Lower leg skin (tissue), 4 donors: Measurements from ENCODE around the gene ATP2B3. TPM values are rescaled to one million over a fixed set of nuclear protein-coding genes. Genes with fewer than 3 reads are reported as not detected.

Experiments used
- DNase-seq, 2 donors: peaks; one replicate each; pipeline ENCODE4 v3.0.0-alpha.2; 2019; ENCODE audit warnings: low spot score in 2 of 2
- H3K4me3 ChIP-seq: fragments of 200-600 bp; sonication (generic); 2 replicates; pipeline ENCODE4 v1.5.1; 2017; ENCODE audit warnings: mild to moderate bottlenecking, low read depth; ENCODE audit not compliant: poor library complexity, severe bottlenecking
- POLR2A ChIP-seq, 2 donors: fragments of 450-650 bp; IDR thresholded peaks; one replicate each; pipeline ENCODE4 v1.6.1; 2016 to 2017; ENCODE audit warnings: antibody characterized with exemption in 2 of 2, mild to moderate bottlenecking in 1 of 2, moderate library complexity in 1 of 2
- WGBS, 2 donors: methylation state at CpG; one replicate each; pipeline ENCODE4 v1.1.5; 2018; 5-methylcytosine and 5-hydroxymethylcytosine counted together
- intact Hi-C: fragments of 100-400 bp; cut with DNase I; formaldehyde crosslinking; loops from one replicate; pipeline ENCODE4 v1.15.0; 2023; ENCODE audit warnings: low total_unique reads
- total RNA-seq, 4 donors: library from RNA; depleted of rRNA; stranded (reverse); fragments of >200 nt; gene quantifications; one replicate each; pipeline ENCODE4 v1.1.0, GENCODE V29; 2016
- TF ChIP-seq, protein P1 (sequence below), 3 donors: fragments of 450-650 bp; IDR thresholded peaks; one replicate each; pipeline ENCODE4 v1.5.1; 2016; ENCODE audit warnings: antibody characterized with exemption in 3 of 3, mild to moderate bottlenecking in 3 of 3, moderate library complexity in 2 of 3

The ATP2B3 gene
- total RNA-seq, 4 donors from 2014 or later: 0.07 TPM; not detected in 3

DNA sequence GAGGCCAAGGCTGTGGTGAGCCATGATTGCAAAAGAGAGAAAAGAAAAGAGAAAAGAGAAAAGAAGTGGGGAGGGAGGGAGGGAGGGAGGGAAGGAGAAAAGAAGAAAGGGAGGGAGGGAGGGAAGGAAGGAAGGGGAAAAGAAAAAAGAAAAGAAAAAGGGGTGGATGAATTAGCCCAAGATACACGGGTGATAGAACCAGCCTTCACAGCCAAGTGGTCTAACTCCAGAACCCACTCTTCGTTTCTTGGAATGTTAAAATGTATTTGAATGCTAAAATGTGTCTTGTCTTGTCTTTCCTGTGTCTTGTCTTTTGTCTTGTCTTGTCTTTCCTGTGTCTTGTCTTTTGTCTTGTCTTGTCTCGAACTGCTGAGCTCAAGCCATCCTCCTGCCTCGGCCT lies 68.4 kb downstream of the ATP2B3 start:
- WGBS, 2 donors: 80 to 86% methylated on average over 4 of the region's 4 CpGs
- intact Hi-C loops: no loop called here
- TF ChIP-seq, protein P1, sequence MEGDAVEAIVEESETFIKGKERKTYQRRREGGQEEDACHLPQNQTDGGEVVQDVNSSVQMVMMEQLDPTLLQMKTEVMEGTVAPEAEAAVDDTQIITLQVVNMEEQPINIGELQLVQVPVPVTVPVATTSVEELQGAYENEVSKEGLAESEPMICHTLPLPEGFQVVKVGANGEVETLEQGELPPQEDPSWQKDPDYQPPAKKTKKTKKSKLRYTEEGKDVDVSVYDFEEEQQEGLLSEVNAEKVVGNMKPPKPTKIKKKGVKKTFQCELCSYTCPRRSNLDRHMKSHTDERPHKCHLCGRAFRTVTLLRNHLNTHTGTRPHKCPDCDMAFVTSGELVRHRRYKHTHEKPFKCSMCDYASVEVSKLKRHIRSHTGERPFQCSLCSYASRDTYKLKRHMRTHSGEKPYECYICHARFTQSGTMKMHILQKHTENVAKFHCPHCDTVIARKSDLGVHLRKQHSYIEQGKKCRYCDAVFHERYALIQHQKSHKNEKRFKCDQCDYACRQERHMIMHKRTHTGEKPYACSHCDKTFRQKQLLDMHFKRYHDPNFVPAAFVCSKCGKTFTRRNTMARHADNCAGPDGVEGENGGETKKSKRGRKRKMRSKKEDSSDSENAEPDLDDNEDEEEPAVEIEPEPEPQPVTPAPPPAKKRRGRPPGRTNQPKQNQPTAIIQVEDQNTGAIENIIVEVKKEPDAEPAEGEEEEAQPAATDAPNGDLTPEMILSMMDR (IDR thresholded peaks at IDR 0.05): no peak
- no peak for TF ChIP-seq POLR2A (IDR thresholded peaks at IDR 0.05)

DNA sequence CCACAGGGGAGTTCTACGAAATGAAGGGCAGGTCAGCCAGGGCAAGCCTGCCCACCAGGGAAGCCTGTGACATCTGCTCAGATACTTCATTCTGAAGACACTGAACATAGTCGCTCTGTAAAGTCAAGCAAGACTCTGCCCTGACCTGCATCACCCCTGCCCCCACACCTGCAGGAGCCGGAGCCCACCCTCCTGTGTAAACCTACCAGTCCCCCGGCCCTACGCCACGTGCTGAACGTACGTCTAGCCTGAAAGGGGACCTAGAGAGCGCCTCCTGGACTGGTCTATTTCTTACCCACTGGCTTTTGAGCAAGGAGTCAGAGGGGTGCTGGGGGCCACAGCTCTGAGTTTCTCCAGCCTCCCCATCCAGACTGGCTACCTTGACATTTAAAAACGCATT lies 69.9 kb downstream of the ATP2B3 start:
- 90 to 97% methylated on average over 10 of the region's 10 CpGs for WGBS, 2 donors
- H3K4me3 ChIP-seq: no peak overlapping the region
- intact Hi-C loops: no loop called here
- TF ChIP-seq, protein P1 (IDR thresholded peaks at IDR 0.05): no peak
- no peak for TF ChIP-seq POLR2A (IDR thresholded peaks at IDR 0.05)
- DNase-seq: no peak

More for the DNA sequence above, 68.4 kb downstream of the ATP2B3 start:
- no peak overlapping the region for H3K4me3 ChIP-seq
- no peak for DNase-seq

DNA sequence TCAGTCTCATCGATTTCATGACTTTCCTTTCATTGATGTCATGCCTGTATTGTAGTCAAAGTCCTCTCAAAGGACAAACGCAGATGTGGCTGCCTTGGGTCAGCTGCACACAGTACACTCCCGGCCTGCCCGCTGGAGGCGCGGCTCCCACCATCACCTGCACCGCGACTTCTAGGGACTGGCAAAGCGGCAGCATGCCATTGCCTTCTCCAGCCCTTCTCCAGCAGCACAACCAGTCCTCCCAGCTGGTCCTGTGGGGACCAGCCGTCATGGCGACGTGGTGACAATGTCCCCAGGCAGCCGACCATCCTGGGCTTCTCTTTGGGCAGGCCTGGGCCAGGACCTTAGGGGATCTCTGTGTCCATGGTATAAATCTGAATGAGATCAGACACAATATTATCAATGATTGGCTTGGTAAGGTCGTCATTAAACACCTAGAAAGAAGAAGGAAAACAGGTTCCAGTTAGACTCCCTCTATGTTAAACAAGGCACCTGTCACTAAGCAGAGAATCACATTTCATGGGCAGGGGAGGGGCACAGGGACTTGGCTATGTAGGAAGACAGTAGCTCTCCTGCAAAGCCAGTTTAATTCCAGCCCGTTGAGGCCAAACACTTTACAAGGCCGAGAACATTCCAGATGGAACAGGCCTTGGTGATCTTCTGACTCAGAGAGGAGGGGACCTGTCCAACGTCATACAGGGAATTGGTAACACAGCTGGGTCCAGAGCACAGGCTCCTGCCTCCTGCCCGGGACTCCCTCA lies 70.8 kb downstream of the ATP2B3 start:
- H3K4me3 ChIP-seq: no peak overlapping the region
- TF ChIP-seq POLR2A (IDR thresholded peaks at IDR 0.05): no peak
- TF ChIP-seq, protein P1 (IDR thresholded peaks at IDR 0.05): no peak
- 90 to 92% methylated on average over 12 to 18 of the region's 18 CpGs for WGBS, 2 donors
- intact Hi-C loops: no loop called here
- DNase-seq: no peak

DNA sequence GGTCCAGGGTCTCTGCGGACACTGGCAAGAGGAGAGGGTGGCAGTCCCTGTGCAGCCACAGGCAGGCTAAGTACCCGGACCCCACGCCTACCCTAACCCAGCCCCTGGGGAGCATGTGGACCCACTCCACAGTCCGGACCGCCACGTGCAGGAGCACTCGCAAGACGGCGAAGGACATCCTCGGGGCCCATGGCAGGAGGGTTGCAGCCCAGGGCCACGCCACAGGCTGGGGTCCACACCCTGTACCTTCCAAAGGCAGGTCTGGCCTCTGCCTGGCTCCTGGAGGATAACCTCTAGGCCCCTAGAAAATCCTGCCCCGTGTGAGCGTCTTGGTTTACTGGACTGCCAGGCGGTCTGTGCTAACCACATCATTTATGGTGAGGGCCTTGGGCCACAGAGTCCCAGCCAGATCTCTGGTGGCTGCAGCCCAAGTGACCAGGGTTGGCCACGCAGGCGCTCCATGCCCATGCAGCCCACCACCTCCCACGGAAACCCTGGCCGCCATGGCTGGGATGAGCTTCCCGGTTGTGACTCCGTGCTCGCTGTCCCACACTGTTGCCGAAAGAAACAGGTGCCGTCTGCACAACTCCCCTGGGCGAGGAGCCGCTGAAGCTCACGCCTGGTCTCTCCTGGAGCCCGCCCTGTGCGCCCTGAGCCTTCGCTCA lies 71.5 kb downstream of the ATP2B3 start:
- 90 to 95% methylated on average over 16 to 18 of the region's 29 CpGs for WGBS, 2 donors
- intact Hi-C loops: no loop called here
- no peak overlapping the region for H3K4me3 ChIP-seq
- DNase-seq: no peak
- no peak for TF ChIP-seq POLR2A (IDR thresholded peaks at IDR 0.05)

DNA sequence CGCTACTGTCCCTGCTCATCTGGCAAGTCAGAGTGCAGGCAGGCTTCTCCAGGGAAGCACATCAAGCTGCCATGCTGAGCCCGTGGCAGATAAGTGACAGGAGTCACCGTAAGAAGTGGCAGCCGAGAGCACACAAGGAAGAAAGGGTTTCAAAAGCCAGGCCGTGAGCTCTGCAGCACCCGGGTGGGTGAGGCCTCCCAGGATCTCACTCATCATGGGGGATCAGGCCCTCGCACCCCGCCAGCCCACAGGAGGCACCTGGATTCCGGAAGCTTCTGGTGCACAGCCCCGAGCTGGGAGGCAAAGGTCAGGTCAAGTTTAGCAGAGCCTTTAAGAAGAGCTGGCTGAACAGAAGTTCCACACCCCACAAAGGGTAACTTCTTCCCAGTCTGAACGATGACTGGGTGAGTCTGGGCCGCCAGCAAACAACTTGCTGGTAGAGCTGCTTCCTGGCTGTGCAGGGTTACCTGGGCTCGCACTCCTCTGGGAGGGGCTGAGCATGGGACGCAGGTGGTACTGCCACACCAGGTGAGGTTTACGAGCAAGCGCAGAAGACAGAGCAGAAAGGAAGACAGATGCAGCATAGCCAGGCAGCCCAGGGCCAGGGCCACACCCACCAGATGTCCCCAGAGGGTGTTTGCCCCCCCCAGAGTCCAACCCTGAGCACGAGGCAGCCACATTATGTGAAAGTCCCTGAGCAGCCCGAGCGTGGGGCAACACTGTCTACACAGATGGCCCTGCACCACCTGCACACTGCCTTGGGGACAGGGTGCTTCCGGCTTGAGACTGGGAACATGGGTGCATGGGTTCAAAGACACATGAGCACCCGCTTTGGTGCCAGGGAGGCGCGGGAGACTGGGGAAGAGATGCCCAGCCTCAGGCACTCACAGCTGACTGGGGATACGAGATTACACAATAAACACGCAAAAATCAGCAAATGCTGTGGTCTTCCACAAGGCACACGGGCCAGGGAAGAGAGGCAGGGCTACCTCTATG lies 73.8 kb downstream of the ATP2B3 start:
- TF ChIP-seq, protein P1 (IDR thresholded peaks at IDR 0.05): no peak
- TF ChIP-seq POLR2A (IDR thresholded peaks at IDR 0.05): no peak
- DNase-seq: no peak
- WGBS, 2 donors: 83 to 88% methylated on average over 22 to 26 of the region's 26 CpGs
- H3K4me3 ChIP-seq: no peak overlapping the region
- intact Hi-C loops: no loop called here
